ENCODE data around the gene SPACDR. TPM values are rescaled to one million over a fixed set of nuclear protein-coding genes. Genes with fewer than 3 reads are reported as not detected.
A peak's percentile ranks its signal among the peaks of the same experiment; 100 is the strongest.

The SPACDR gene
- total and polyA plus RNA-seq, 2 donors (not counting 1 experiment from before 2014, with no cell fraction given): 2.1 to 3.7 TPM

DNA sequence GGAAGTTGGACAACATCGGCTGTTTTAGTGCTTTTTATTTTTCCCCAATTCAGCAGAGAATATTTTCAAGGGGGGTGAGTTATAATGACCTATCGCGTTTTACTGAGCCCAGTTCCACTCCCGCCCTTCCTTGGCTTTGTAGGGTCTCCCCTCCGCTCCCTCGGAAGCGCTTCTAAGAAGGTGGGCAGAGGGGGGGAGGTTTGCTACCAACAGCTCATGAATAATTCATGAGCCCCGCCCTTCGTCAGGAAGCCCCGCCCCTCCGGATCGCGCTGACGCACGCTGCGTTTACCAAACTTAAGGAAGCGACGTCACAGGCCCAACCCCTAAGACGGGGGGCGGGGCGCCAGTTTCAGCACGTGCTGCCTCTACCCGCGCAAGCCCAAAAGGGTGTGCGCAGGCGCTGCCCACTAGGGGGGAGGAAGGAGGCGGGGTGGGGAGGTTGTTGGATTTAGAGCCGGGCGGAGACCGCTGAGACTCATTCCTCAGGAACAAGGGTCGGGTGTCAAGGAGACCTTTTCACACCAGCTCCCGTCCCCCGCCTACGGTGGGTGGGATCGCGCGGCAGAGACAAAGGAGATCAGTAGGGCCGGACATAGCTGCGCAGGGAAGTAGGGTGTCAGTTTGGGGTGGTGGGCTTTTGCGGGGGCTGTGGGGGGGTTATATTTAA lies 35.0 kb downstream of the SPACDR start:
- H3K9me3 Mint-ChIP-seq (ENCODE audit: insufficient read depth): no peaks in the 10 kb centered on the region
- H3K4me3 Mint-ChIP-seq: peak overlapping the region; percentile 97
- no peaks in the 10 kb centered on the region for H3K27me3 Mint-ChIP-seq
- H3K4me1 Mint-ChIP-seq: peaks cover 41% of the 10 kb centered on the region
- TF ChIP-seq, protein P1, sequence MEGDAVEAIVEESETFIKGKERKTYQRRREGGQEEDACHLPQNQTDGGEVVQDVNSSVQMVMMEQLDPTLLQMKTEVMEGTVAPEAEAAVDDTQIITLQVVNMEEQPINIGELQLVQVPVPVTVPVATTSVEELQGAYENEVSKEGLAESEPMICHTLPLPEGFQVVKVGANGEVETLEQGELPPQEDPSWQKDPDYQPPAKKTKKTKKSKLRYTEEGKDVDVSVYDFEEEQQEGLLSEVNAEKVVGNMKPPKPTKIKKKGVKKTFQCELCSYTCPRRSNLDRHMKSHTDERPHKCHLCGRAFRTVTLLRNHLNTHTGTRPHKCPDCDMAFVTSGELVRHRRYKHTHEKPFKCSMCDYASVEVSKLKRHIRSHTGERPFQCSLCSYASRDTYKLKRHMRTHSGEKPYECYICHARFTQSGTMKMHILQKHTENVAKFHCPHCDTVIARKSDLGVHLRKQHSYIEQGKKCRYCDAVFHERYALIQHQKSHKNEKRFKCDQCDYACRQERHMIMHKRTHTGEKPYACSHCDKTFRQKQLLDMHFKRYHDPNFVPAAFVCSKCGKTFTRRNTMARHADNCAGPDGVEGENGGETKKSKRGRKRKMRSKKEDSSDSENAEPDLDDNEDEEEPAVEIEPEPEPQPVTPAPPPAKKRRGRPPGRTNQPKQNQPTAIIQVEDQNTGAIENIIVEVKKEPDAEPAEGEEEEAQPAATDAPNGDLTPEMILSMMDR (IDR thresholded peaks at IDR 0.05): no peak
- TF ChIP-seq EZH2 (IDR thresholded peaks at IDR 0.05; ENCODE audit: borderline replicate concordance, insufficient read depth, low read depth, low read length, poor library complexity, severe bottlenecking): no peak
- Histone ChIP-seq H3K27me3 (replicated peaks in 1 of 4; ENCODE audit: control extremely low read depth in 1 of 4, control insufficient read depth in 3 of 4, insufficient read depth in 4 of 4, low read length in 3 of 4) (no peaks in the 10 kb centered on the region), H2AFZ (ENCODE audit: insufficient read depth, low read depth, low read length, poor library complexity, severe bottlenecking) (peak overlapping the region; percentile 63), H3K9me3 (ENCODE audit: control extremely low read depth in 1 of 3, control insufficient read depth in 2 of 3, insufficient read depth in 1 of 3, low read length in 2 of 3) (peaks cover 0 to 7% (median 0%) of the 10 kb centered on the region in 3 donors), H3K79me2 (ENCODE audit: control insufficient read depth, insufficient read depth, low read length) (peaks cover 27% of the 10 kb centered on the region), H3K4me1 (ENCODE audit: control insufficient read depth in 2 of 2, insufficient read depth in 2 of 2, low read length in 2 of 2) (peaks cover 24 to 35% of the 10 kb centered on the region in 2 donors), H3K36me3 (replicated peaks in 1 of 2; ENCODE audit: control extremely low read depth in 1 of 2, control insufficient read depth in 1 of 2, extremely low read depth in 1 of 2, insufficient read depth in 2 of 2, low read length in 1 of 2) (peaks cover 5 to 27% of the 10 kb centered on the region in 2 experiments), H3K4me2 (replicated peaks; ENCODE audit: low read depth, low read length, poor library complexity, severe bottlenecking) (peak overlapping the region; percentile 84), H4K20me1 (ENCODE audit: control insufficient read depth, insufficient read depth, low read length, poor library complexity, severe bottlenecking) (peaks cover 37% of the 10 kb centered on the region), H3K9ac (ENCODE audit: low read length) (peak overlapping the region; percentile 100), H3K27ac (ENCODE audit: low read length in 2 of 2) (peak overlapping the region; percentile 99 to 100), H3K4me3 (ENCODE audit: control extremely low read depth in 1 of 5, extremely low read depth in 1 of 5, insufficient read depth in 1 of 5, low read depth in 2 of 5, low read length in 4 of 5) (peak overlapping the region; percentile 73 to 91 (median 85))
- ATAC-seq (ENCODE audit: low read depth) (peak; percentile 59), DNase-seq (peak; percentile 100)
- peak overlapping the region; percentile 100 for H3K27ac Mint-ChIP-seq
- intact Hi-C loops (cut with micrococcal nuclease): loop anchor here (1.0 to 2.0 kb wide), 13 partner anchors 7 to 302 kb away; partner anchors contain the start of genes AGFG2, FBXO24, LAMTOR4 and LRCH4
- 0% methylated on average over 30 of the region's 40 CpGs for WGBS (ENCODE audit: insufficient coverage)
- ChIA-PET POLR2A (interaction anchor here (0.5 to 3.5 kb wide), 41 partner anchors 7 to 1996 kb away, joined by 3 to 44 read pairs (median 5); partner anchors contain the start of genes AP4M1, FBXO24, GNB2 and GPC2), CTCF (interaction anchor here (0.7 to 3.4 kb wide), 9 partner anchors 14 to 347 kb away, joined by 3 to 19 read pairs (median 4); no protein-coding TSS in a partner anchor)
